ENCODE measurements around the gene CPT2.

CPT2 gene

GRCh38 chr1:53250325-53250724 is 53.7 kb downstream of the CPT2 start:
- Histone ChIP-seq H3K9ac (ENCODE audit: low read depth, low read length) (no peak overlapping the region), H3K36me3 (ENCODE audit: control insufficient read depth, insufficient read depth, low read length) (peaks cover 98% of the 10 kb centered on the region), H3K9me3 (ENCODE audit: control insufficient read depth, insufficient read depth, low read length) (no peaks in the 10 kb centered on the region), H3K4me3 (ENCODE audit: low read depth, low read length) (no peak overlapping the region), H3K27me3 (ENCODE audit: control insufficient read depth, insufficient read depth, low read length) (no peaks in the 10 kb centered on the region), H3K4me1 (ENCODE audit: control insufficient read depth, insufficient read depth, low read length) (no peaks in the 10 kb centered on the region), H3K27ac (ENCODE audit: low read depth, low read length) (no peak overlapping the region)

GRCh38 chr1:53254011-53254640 is 57.5 kb downstream of the CPT2 start:
- Histone ChIP-seq H3K9ac (ENCODE audit: low read depth, low read length) (no peak overlapping the region), H3K9me3 (ENCODE audit: control insufficient read depth, insufficient read depth, low read length) (no peaks in the 10 kb centered on the region), H3K4me3 (ENCODE audit: low read depth, low read length) (no peak overlapping the region), H3K27ac (ENCODE audit: low read depth, low read length) (no peak overlapping the region), H3K27me3 (ENCODE audit: control insufficient read depth, insufficient read depth, low read length) (no peaks in the 10 kb centered on the region), H3K36me3 (ENCODE audit: control insufficient read depth, insufficient read depth, low read length) (peaks cover 98% of the 10 kb centered on the region), H3K4me1 (ENCODE audit: control insufficient read depth, insufficient read depth, low read length) (no peaks in the 10 kb centered on the region)

GRCh38 chr1:53255031-53255430 is 58.4 kb downstream of the CPT2 start:
- Histone ChIP-seq H3K36me3 (ENCODE audit: control insufficient read depth, insufficient read depth, low read length) (peaks cover 98% of the 10 kb centered on the region), H3K27me3 (ENCODE audit: control insufficient read depth, insufficient read depth, low read length) (no peaks in the 10 kb centered on the region)

DNA sequence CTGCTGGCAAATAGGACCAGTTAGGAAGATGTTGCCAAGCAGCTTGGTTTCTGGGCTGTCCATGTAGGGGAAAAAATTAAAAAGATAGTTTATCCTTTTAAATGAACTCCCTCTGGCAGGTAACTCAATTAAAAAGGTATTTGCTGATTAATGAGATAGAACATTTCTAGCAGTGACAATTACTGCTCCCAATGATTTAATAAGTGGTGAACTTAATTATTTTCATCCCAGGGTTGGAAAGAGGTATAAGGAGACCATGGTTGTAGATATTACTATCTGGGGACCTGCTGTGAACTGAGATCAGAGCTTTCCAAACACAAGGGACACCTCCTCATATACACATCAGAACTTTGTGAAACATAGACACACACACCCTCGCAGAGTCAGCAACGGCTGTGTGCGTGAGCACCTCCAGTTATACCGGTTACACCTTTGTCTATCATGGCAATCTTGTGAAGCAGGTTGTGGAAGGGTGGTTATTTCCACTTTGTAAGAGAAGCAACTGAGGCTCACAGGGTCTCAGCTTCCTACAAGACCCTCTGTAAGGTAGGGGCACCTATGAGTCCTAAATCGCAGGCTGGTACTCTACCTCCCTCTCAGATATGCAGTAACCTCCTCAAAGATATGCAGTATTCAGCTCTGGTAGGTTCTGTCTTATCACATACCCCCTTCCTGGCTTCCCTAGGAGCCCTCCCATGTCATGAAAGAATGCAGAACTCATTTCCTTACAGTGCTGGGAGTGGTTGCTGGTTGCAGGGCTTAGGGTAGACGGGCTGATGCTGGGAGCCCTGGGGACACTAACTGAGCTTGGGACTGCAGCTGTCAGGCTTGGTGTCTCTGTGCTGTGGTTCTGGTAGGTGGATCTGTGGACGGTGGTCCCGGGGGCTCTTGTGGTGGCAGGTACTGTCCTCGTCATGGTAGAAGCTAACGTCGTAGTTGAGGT is 60.2 kb downstream of the CPT2 start:
- Histone ChIP-seq H3K4me1 (ENCODE audit: control insufficient read depth, insufficient read depth, low read length) (no peaks in the 10 kb centered on the region), H3K9ac (ENCODE audit: low read depth, low read length) (no peak overlapping the region), H3K27me3 (ENCODE audit: control insufficient read depth, insufficient read depth, low read length) (no peaks in the 10 kb centered on the region), H3K27ac (ENCODE audit: low read depth, low read length) (no peak overlapping the region), H3K9me3 (ENCODE audit: control insufficient read depth, insufficient read depth, low read length) (no peaks in the 10 kb centered on the region), H3K4me3 (ENCODE audit: low read depth, low read length) (no peak overlapping the region), H3K36me3 (ENCODE audit: control insufficient read depth, insufficient read depth, low read length) (peaks cover 100% of the 10 kb centered on the region)

More at GRCh38 chr1:53255031-53255430, 58.4 kb downstream of the CPT2 start:
- Histone ChIP-seq H3K4me3 (ENCODE audit: low read depth, low read length) (no peak overlapping the region), H3K4me1 (ENCODE audit: control insufficient read depth, insufficient read depth, low read length) (no peaks in the 10 kb centered on the region), H3K27ac (ENCODE audit: low read depth, low read length) (no peak overlapping the region), H3K9me3 (ENCODE audit: control insufficient read depth, insufficient read depth, low read length) (no peaks in the 10 kb centered on the region), H3K9ac (ENCODE audit: low read depth, low read length) (no peak overlapping the region)

GRCh38 chr1:53257454-53258081 is 60.9 kb downstream of the CPT2 start:
- Histone ChIP-seq H3K36me3 (ENCODE audit: control insufficient read depth, insufficient read depth, low read length) (peaks cover 100% of the 10 kb centered on the region), H3K4me1 (ENCODE audit: control insufficient read depth, insufficient read depth, low read length) (no peaks in the 10 kb centered on the region), H3K27ac (ENCODE audit: low read depth, low read length) (no peak overlapping the region), H3K4me3 (ENCODE audit: low read depth, low read length) (no peak overlapping the region), H3K27me3 (ENCODE audit: control insufficient read depth, insufficient read depth, low read length) (no peaks in the 10 kb centered on the region), H3K9me3 (ENCODE audit: control insufficient read depth, insufficient read depth, low read length) (no peaks in the 10 kb centered on the region), H3K9ac (ENCODE audit: low read depth, low read length) (no peak overlapping the region)

- Histone ChIP-seq H3K4me3 (ENCODE audit: low read depth, low read length) (no peak overlapping the region), H3K9me3 (ENCODE audit: control insufficient read depth, insufficient read depth, low read length) (no peaks in the 10 kb centered on the region), H3K4me1 (ENCODE audit: control insufficient read depth, insufficient read depth, low read length) (no peaks in the 10 kb centered on the region), H3K27ac (ENCODE audit: low read depth, low read length) (no peak overlapping the region), H3K27me3 (ENCODE audit: control insufficient read depth, insufficient read depth, low read length) (no peaks in the 10 kb centered on the region), H3K36me3 (ENCODE audit: control insufficient read depth, insufficient read depth, low read length) (peaks cover 100% of the 10 kb centered on the region), H3K9ac (ENCODE audit: low read depth, low read length) (no peak overlapping the region)
Measured at GRCh38 chr1:53258216-53258615, 61.6 kb downstream of the CPT2 start.

GRCh38 chr1:53259932-53260331 is 63.3 kb downstream of the CPT2 start:
- Histone ChIP-seq H3K9me3 (ENCODE audit: control insufficient read depth, insufficient read depth, low read length) (no peaks in the 10 kb centered on the region), H3K27ac (ENCODE audit: low read depth, low read length) (no peak overlapping the region), H3K9ac (ENCODE audit: low read depth, low read length) (no peak overlapping the region), H3K27me3 (ENCODE audit: control insufficient read depth, insufficient read depth, low read length) (no peaks in the 10 kb centered on the region), H3K4me3 (ENCODE audit: low read depth, low read length) (no peak overlapping the region), H3K36me3 (ENCODE audit: control insufficient read depth, insufficient read depth, low read length) (peaks cover 100% of the 10 kb centered on the region), H3K4me1 (ENCODE audit: control insufficient read depth, insufficient read depth, low read length) (no peaks in the 10 kb centered on the region)

GRCh38 chr1:53260631-53261247 is 64.1 kb downstream of the CPT2 start:
- H3K4me1 ChIP-seq (ENCODE audit: control insufficient read depth, insufficient read depth, low read length), result no peaks in the 10 kb centered on the region
- no peak overlapping the region for H3K27ac ChIP-seq (ENCODE audit: low read depth, low read length)
- no peaks in the 10 kb centered on the region for H3K9me3 ChIP-seq (ENCODE audit: control insufficient read depth, insufficient read depth, low read length)
- H3K27me3 ChIP-seq (ENCODE audit: control insufficient read depth, insufficient read depth, low read length), result no peaks in the 10 kb centered on the region
- no peak overlapping the region for H3K9ac ChIP-seq (ENCODE audit: low read depth, low read length)
- no peak overlapping the region for H3K4me3 ChIP-seq (ENCODE audit: low read depth, low read length)
- H3K36me3 ChIP-seq (ENCODE audit: control insufficient read depth, insufficient read depth, low read length), result peaks cover 100% of the 10 kb centered on the region

- Histone ChIP-seq H3K9me3 (ENCODE audit: control insufficient read depth, insufficient read depth, low read length) (no peaks in the 10 kb centered on the region), H3K27me3 (ENCODE audit: control insufficient read depth, insufficient read depth, low read length) (no peaks in the 10 kb centered on the region), H3K4me3 (ENCODE audit: low read depth, low read length) (no peak overlapping the region), H3K36me3 (ENCODE audit: control insufficient read depth, insufficient read depth, low read length) (peaks cover 100% of the 10 kb centered on the region), H3K27ac (ENCODE audit: low read depth, low read length) (no peak overlapping the region), H3K9ac (ENCODE audit: low read depth, low read length) (no peak overlapping the region), H3K4me1 (ENCODE audit: control insufficient read depth, insufficient read depth, low read length) (no peaks in the 10 kb centered on the region)
Measured at GRCh38 chr1:53262000-53262399, 65.4 kb downstream of the CPT2 start.
